Hematopoietic multipotent progenitor cell treated with erythropoietin and hydrocortisone succinate and interleukin-3 and kit ligand, for 15 days (in vitro differentiated cells): ENCODE results near the gene ADAP1.

Experiments
- DNase-seq: peaks from one replicate; pipeline ENCODE4 v3.0.0-alpha.2; 2015; ENCODE audit warnings: low spot score

ADAP1 gene

DNA sequence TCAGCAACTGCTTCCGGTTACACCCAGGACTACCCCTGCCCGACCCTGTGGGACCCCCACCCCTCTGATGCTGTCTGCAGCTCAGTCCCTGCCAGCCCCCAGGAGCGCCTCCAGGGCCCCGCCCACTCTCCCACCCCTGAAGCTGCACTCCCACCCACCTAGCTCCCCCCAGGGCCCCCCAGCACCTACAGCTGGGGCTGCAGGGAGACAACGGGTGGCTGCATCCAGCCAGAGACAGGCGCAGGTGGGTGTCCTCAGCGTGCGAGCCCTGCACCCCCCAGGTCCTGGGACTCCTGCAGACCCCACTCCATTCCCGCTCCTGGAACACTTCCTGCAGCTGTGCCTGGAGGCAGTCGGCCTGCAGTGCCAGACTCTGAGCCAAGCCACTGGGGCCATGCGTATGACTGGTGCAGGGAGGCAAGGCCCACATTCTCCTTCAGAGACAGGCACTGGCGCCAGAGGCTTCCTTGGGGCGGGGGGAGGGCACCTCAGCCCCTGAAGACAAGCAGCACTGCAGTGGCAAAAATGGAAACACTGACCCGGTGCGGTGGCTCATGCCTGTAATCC lies 34.6 kb upstream of the ADAP1 start:
- no peak for DNase-seq

GRCh38 chr7:988426-988911 lies 34.0 kb upstream of the ADAP1 start:
- no peak for DNase-seq

DNA sequence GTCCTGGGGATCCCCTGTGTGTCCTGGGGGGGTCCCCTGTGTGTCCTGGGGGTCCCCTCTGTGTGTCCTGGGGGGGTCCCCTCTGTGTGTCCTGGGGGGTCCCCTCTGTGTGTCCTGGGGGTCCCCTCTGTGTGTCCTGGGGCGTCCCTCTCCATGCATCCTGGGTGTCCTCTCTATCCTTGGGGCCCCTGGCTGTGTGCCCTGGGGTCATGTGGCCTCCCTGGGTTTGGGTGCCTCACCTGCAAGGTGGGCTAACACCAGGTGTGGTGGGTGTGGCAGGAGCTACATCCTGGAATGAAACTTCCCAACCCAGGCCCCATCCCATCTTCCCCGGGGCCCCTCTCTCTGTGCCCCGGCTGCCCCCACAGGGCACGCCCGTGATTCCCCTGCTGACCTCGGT lies 33.4 kb upstream of the ADAP1 start:
- DNase-seq = no peak

DNA sequence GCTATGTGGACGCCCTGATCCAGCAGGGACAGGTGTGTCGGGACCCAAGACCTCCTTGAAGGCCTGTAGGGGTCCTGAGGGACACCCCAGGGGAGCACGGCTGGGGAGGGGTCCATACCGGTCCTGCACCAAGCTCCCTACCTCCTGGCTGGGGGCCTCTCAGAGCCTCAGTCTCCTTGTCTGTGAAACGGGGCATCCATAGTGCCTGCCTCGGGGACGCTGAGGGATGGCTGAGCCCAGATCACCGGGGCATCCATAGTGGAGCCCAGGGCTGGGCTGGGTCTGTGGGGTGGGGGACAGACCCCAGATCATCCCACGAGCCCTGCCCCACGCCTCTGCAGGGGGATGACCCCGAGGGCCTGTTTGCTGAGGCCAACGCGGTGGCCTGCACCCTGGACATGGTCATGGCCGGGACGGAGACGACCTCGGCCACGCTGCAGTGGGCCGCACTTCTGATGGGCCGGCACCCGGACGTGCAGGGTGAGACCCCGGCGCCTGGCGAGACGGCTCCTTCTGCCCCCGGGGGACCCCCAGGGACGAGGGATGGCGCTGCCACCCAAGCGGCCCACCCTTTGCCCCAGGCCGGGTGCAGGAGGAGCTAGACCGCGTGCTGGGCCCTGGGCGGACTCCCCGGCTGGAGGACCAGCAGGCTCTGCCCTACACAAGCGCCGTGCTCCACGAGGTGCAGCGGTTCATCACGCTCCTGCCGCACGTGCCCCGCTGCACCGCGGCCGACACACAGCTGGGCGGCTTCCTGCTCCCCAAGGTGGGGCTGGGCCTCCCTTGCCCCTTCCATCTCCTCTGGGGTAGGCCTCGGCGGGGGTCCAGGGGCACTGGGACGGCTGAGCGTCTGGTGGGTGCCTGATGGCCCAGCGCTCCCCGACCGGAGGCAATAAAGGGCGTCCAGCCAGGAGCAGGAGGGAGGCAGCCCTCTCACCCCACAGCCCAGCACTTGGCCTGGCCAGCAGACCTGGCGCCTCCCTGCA lies 32.6 kb upstream of the ADAP1 start:
- DNase-seq = no peak

- DNase-seq = no peak
Measured at GRCh38 chr7:985915-986741, 31.6 kb upstream of the ADAP1 start.

DNA sequence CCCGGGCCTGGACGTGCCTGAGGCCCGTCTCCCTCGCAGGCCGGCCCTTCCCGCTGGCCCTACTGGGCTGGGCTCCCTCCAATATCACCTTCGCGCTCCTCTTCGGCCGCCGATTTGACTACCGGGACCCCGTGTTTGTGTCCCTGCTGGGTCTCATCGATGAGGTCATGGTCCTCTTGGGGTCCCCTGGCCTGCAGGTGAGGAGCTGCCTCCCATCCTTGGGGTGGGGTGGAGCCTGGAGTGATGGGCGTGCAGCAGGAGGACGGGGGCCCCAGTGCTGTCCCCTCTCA lies 30.6 kb upstream of the ADAP1 start:
- no peak for DNase-seq

GRCh38 chr7:984361-985126 lies 30.1 kb upstream of the ADAP1 start:
- DNase-seq = no peak

DNA sequence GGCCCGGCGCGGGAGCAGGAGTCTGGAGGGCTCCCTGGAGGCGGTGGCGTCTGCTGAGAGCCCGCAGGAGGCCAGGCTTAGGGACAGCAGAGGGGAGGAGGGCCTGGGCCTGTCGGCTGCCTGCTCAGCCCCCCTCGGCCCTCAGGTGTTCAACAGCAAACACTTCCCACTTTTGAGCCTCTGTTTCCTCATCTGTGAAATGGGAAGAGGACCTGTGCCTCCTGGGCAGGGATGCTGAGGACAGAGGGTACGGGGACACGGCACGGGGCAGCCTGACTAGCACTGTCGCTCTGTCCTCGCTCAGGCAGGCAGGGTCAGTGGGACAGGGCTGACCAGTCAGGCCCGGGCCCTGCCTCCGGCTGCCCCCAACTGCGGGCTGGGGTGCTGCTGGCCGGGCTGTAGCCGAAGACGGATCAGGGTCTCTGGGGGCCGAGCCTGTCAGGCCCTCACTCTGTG lies 29.2 kb upstream of the ADAP1 start:
- no peak for DNase-seq

DNA sequence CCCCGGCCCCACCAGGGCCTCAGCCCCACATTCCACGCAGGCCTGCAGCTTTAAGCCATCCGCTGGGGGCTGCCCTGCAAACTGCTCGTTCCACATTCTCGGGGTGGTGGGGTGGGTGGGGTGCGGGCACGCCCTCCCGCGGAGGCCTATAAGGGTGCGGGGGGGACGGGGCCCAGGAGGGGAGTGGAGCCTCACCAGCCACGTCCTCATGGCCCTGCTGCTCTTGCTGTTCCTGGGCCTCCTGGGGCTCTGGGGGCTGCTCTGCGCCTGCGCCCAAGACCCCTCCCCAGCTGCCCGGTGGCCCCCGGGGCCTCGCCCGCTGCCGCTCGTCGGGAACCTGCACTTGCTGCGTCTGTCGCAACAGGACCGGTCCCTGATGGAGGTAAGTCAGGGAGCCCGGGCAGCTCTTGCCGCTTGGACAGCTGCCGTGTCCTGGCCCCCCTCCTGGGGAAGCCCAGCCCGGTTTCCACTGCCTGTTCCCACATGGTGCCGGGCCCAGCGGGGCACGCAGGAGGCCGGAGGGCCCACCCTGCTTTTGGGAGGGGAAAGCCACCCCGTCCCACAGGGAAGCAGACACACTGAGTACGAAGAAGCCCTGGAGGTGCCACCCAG lies 28.6 kb upstream of the ADAP1 start, which contains the start of gene CYP2W1:
Gene CYP2W1 (plus strand): TSS at position 178 of the 612 bp plus-strand sequence. CDS start 31 bp downstream, at position 209.
- DNase-seq = no peak

DNA sequence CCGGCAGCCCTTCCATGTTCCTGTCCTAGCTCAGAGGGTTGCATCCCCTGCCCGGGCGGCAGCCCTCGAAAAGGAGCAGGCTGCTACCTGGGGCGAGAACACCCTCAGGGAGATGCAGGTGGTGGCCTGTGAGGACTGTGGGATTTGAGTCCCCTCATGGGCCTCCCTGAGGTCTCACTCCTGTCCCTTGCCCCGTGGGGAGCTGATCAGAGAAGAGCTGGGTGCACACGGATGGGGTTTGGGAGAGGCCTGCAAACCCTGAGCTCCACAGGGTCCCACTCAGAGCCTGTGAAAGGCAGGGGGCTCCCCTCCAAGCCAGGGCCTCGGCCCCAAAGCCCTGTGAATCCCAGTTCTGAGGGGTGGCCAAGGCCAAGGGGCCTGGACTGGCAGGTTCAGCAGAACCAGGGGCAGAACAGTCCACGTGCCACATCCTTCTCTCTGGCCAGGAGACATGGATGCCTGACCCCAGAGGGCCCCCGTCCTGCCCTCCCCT lies 28.1 kb upstream of the ADAP1 start:
- DNase-seq = no peak

DNA sequence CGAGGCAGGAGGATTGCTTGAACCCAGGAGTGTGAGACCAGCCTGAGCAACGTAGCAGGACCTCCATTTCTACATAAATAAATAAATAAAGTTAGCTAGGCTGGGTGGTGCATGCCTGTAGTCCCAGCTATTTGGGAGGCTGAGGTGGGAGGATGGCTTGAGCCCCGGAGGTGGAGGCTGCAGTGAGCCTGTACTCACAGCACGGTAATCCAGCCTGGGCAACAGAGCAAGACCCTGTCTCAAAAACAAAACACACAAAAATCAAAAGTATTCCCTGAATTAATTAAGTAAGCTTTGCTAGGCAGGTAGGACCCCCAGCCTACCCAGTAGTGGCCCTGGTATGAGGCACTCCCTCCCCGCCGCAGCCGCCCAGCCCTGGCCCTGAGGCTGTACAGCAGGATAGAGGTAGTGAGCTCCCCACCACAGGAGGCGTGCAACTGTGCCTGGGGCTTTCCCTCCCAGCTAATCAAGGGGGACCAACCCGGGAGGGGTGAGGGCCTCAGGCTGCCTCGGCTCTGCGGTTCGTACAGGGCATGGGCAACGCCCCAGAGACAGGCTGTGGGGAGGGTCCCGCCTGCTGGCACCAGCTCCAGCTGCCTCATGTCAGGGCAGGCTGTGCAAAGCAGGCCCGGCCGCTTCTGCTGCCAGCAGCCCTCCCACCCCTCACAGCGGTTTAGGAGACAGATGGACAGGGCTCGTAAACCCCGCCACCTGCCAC lies 27.5 kb upstream of the ADAP1 start:
- DNase-seq = no peak

DNA sequence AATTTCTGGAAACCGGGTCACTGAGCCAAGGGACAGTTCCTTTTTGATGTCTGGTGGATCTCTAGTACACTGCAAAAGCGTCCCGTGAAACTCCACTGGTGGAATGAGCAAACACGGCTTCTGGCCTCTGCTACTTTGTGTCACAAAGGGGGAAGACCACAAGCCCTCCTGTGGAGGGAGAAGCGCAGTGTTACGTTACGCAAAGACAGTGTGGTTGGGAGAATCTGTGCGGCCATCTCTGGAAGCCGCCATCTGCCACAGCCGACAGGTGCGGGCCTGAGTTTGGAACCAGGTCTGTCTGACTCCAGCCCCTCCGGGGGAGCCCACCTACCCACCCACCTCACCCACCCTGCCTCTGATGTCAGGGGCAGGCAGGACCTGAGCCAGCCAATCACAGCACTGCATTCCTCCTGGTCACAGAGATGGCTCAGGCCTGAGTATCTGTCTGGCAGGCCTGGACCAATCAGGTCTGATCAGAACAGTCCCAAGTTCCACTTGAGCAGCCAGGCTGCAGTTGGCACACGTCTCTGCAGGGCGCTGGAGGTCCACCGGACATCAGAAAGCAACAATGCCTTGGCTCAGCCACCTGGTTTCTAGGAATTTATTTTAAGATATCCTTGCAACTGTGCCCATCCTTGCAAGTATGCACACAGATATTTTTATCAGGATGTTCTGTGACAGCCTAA lies 25.5 kb upstream of the ADAP1 start:
- no peak for DNase-seq

- no peak for DNase-seq
Measured at GRCh38 chr7:979151-979550, 24.7 kb upstream of the ADAP1 start.

- no peak for DNase-seq
Measured at GRCh38 chr7:978416-979091, 24.1 kb upstream of the ADAP1 start.

DNA sequence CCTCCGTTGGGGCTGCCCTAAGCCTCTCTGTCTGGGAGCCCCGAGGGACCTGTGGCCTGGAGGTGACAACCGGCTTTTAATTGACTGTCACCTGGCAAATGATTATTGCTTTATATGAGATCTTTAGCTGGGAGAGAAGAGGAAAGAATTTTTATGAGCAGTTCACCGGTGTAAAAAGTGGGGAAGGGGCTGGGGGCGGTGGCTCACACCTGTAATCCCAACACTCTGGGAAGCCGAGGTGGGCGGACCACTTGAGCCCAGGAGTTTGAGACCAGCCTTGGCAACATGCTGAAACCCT lies 23.5 kb upstream of the ADAP1 start:
- no peak for DNase-seq

GRCh38 chr7:977326-978048 lies 23.0 kb upstream of the ADAP1 start:
- DNase-seq = no peak

GRCh38 chr7:976901-977325 lies 22.4 kb upstream of the ADAP1 start:
- DNase-seq = no peak

GRCh38 chr7:975702-976473 lies 21.4 kb upstream of the ADAP1 start:
- no peak for DNase-seq
